GM19397 (cell line): ENCODE data around the gene TPD52L1.
"Not testable (repeated sequence)": the region's sequence is repeated elsewhere in the genome, so short reads cannot be mapped to it uniquely, and the experiment has no call there.

Source experiments
- ATAC-seq: cut with Tn5 transposase; IDR thresholded peaks from one replicate; pipeline ENCODE4 v1.9.1; 2021; ENCODE audit warnings: mild to moderate bottlenecking, moderate library complexity; ENCODE audit not compliant: unreplicated experiment

Gene TPD52L1, protein sequence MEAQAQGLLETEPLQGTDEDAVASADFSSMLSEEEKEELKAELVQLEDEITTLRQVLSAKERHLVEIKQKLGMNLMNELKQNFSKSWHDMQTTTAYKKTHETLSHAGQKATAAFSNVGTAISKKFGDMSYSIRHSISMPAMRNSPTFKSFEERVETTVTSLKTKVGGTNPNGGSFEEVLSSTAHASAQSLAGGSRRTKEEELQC

DNA sequence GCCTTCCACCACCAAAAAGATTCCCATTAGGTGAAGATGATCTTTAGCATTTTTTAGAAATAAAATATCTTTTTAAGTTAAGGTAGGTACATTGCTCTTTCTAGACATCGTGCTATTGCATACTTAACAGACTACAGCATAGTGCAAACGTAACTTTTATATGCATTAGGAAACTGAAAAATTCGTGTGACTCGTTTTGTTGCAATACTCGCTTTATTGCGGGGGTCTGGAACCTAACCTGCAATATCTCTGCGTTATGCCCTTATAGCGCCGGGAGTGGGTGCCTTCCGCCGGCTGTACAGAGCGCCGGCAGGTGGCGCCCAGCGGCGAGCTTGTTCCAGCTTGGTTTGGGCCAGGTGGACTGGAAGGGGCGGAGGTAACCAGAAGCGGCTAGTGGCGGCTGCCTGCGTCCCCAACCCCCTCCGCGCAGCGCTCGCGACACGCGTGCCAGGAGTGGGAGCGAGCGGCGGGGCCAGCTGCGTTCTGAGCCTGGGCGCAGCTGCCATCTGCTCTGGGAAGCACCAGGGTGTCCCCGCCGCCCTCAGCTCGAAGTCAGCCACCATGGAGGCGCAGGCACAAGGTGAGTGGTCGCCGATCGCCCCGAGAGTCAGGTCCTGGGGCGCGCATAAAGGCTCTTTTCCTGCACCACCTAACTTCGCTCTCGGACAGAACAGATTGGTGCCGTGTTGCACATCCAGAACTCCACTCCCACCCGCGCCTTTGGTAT, at the start of gene TPD52L1:
Gene TPD52L1 (plus strand): TSS at position 383 of the 727 bp plus-strand sequence. CDS start 179 bp downstream, at position 562.
- peak; percentile 97 for ATAC-seq

DNA sequence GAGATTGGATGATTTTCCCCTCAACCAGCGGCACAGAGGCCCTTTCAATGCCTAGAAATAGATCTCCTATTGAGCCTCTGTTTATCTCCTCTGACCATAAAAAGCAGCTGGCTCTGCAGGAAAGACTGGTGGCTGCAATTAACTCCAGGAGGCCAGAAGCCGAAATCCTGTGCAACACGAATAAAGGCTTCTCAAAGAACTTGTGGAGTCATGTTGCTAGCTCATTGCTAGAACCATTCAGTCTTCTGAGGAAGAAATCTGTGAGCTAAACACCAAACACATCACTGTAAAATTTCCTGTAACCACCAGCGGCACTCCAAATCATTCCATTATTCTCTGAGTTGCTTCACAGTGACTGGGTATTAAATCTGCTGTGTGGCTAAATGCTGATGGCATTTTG, 49.1 kb upstream of the TPD52L1 start:
- ATAC-seq: no peak

DNA sequence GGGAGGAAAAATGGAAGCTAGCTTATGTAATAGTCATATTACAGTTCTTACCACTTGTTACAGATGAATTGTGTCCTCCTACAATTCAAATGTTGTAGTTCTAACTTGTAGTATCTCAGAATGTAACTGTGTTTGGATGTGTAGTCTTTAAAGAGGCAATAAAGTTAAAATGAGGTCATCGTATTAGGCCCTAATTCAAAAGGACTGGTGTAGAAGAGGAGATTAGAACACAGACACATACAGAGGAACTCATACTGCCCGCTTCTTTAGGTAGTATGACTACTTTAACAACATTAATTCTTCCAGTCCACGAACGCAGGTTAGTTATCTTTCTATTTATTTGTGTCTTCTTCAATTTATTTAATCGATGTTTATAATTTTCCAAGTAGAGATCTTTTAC, 46.5 kb upstream of the TPD52L1 start:
- no peak for ATAC-seq

DNA sequence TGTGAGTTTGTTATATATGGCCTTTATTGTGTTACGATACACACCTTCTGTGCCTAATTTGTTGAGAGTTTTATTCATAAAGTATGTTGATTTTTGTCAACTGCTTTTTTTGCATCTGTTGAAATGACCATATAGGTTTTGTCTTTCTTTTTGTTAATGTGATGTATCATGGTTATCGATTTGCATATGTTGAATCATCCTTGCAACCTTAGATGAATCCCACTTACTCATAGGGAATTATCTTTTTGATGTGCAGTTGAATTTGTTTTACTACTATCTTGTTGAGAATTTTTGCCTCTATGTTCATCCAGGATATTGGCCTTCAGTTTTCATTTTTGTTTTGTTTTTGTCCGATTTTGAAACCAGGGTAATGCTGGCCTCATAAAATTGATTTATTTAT, 45.7 kb upstream of the TPD52L1 start:
- ATAC-seq: no peak

DNA sequence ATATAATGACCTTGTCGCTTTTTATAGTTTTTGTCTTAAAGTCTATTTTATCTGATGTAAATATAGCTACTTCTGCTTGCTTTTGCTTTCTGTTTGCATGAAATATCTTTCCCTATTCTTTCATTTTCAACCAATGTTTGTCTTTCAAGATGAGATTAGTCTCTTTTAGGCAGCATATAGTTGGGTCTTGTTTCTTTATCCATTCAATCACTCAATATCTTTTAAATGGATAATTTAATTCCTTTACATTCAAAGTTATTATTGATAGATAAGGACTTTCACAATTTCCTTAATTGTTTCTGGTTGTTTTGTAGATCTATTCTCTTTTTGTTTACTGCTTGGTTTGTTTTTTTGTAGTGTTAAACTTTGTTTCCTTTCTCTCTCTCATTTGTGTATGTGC, 43.5 kb upstream of the TPD52L1 start:
- no peak for ATAC-seq

DNA sequence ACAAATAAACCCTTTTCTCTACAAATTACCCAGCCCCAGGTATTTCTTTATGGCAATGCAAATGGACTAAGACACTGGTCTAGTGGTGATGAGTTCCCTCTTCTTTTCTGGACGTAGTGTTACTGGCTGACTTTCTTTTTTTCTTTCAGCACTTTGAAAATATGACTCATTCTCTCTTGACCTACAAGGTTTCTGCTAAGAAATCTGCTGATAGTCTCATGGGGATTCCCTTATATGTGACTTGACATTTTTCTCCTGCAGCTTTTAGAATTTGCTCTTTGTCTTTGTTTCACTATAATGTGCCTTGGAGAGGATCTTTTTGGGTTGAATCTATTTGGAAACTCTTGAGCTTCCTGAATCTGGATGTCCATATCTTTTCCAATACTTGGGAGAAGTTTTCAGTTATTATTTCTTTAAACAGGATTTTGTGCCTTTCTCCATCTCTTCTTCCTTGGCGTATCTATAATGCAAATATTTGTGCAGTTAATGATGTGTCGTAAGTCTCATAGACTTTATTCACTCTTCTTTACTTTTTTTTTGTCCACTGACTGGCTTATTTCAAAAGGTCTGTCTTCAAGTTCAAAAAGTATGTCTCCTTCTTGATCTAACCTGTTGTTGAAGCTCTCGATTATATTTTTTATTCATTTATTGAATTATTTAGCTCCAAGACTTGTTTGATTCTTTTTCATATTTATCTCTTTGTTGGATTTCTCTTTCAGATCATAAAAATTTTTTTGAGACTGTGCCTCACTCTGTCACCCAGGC, 42.2 kb upstream of the TPD52L1 start:
- no peak for ATAC-seq

DNA sequence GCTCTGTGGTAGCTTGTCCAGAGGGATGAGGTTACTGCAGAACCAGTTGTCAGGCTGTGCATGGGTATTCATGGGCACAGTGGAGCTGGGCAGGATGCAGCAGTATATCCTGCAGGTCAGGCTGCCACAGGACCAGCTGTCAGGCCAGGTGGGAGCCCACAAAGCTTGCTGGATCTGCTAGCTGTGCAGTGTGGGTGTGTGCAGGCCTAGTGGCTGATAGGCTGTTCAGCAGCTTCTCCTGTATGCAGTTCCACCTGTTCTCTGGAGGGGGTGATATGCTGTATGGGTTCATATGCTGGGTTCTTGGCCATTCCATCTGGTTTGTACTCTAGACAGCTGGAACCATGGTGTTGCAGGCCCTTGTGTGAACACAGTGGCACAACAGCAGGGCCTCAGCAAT, 40.6 kb upstream of the TPD52L1 start:
- no peak for ATAC-seq

DNA sequence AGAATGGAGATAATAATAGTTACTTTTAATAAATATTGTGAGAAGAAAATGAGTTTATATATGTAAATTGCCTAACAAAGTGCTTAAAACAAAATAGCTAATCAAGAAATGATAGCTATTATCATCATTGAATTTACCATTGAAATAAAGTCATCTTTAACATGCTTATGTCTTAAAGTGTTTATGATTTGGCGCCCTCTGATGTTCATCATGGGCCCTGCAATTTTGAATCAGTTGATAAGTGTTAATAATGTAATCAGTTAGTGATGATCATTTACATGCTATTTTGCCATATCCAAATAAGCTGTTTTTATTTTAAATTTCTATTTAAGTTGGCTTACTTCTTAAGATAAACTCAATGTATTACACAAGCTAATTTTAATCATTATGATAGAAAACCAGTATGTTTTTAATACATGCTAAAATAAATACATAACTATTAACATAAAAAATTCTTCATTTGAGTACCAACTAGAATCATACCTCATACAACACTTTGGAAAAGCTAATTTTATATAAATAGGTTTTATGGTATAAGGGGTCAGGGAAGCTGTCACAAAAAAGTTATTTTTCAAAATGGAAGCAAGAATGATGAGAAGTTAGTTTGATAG, 39.2 kb upstream of the TPD52L1 start:
- ATAC-seq: no peak

DNA sequence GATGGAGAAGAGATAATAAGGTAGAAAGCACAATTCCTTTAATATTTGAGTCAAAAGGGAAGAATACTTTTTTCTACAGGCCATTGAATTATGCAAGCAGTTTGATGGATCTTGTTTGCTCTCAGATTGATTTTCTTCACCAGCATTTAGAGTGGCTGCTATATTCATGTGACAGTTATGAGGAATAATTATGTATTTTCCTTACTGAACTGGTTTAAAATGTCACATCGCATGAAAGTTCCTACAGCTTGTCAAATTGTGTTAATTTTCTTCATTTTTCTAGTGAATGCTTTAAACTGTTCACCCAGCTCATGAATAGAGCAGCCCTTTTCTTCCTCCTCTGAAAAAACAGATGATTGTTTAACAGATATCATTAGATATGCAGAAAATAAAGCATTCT, 37.4 kb upstream of the TPD52L1 start:
- no peak for ATAC-seq

DNA sequence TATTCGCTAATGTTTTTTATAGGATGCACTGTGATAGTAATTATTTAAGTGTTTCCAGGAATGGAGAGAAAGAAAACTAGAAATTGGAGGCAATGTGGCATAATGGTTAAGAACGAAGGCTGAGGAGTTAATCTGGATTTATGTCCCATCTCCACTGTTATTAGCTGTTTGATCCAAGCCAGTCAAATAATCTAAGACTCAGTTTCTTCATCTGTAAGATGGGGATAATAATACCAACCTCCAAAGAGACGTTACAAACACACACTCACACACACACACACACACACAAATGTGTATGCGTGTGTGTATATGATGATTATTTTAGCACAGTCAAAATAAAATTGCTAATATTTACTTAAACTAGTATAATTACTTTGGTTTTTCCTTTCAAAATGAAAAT, 36.9 kb upstream of the TPD52L1 start:
- no peak for ATAC-seq

DNA sequence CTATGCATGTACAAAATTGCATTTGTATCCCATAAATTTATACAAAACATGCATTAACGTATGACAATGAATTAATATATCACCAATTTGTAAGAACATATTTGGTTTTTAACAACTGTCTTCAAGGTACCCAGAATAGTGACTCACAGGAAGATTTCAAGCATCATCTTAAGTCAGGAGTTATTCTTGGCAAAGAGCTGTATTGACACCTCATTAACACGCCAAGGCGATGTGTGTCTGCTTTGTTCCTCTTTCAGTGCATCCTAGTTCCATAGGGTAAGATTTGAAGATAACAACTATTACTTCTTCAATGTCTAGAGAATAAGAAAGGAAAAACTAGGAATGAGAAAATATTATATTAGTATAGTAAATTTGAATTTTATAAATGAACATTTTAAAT, 35.8 kb upstream of the TPD52L1 start:
- ATAC-seq: no peak

DNA sequence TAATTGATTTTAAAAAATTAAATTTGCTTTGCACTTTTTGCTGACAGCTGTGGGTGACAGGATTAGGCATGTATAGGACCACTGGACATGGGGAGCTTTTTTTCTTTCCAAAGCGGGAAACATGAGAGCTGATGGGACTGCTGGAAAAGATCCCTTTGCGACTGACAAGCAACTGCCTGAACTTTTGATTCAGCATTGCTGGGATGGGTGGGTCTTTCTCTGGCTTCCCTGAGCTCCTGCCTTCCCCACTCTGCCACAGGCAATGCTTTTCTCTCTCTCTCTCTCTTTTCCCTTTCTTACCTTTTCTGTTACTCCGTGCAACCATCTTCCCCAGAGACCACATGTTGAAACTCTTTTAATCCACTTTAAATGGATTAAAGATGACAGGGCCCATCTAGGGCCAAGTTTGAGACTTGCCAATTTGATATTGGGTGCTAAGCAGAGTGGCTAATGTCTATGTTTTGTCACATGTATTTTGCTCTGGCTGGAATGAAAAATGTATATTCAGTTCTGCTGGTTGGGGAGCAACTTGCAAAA, 33.5 kb upstream of the TPD52L1 start:
- ATAC-seq: no peak

DNA sequence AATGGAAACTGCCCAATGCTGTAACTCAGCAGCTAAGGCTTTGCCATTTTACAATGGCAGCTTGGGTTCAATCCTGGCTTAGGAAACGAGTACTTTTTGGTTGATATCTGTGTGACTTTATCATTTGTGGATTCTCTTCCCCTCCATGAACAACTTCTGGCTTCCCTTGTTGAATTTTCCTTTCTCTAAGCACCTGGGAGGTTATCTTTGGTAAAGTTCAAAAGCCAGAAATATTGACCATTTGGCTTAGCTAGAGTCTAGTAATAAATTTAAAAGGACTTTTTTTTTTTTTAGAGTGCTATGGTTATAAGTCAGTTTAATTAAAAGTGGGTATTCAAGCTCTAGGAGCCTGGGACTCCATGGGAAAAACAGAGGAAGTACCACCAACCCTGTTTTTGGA, 31.7 kb upstream of the TPD52L1 start:
- no peak for ATAC-seq

DNA sequence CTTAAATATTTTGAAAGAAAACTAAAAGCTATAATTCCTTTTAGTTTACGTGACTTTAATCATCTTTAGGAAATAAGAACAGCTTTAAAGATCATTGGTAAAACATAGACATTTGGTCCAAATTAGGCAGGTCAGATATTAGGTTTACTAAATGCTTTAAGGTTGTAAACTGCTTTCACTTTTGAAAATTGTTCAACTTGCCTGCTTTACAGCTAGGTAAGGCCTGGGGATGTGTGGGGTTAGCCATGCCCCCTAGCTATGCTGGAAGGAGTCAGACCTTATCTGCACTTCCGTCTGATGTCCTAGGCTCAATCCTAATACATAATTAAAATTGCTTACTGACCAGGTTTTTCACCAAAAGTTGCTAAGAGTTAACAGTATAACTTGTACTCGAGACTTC, 30.5 kb upstream of the TPD52L1 start:
- no peak for ATAC-seq

DNA sequence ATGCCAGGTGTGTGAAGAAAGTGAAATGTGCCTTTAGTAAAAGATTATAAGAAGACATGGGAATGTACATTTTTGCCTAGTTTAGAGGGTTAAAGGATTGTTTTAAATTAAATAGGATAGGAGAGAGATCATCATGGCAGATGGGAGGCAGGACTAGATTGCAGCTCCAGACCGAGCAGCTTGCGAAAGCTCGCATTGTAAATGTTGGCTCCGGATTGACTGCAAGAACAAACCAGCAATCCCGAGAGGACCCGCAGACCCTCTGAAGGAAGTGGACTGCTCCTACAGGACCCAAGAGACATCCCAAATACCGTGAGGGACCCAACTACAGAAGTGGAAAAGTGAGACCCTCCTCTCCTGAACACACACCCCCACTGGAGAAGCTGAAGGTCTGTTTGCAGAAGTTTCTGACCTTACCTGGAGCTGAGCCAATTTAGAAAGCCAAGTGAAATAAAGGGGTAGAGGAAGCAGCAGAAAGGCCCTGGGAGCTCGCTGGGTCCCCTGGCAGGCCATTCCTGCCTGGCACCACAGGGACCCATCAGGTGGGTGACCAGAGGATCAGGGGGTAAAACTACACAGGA, 30.0 kb upstream of the TPD52L1 start:
- ATAC-seq: no peak

DNA sequence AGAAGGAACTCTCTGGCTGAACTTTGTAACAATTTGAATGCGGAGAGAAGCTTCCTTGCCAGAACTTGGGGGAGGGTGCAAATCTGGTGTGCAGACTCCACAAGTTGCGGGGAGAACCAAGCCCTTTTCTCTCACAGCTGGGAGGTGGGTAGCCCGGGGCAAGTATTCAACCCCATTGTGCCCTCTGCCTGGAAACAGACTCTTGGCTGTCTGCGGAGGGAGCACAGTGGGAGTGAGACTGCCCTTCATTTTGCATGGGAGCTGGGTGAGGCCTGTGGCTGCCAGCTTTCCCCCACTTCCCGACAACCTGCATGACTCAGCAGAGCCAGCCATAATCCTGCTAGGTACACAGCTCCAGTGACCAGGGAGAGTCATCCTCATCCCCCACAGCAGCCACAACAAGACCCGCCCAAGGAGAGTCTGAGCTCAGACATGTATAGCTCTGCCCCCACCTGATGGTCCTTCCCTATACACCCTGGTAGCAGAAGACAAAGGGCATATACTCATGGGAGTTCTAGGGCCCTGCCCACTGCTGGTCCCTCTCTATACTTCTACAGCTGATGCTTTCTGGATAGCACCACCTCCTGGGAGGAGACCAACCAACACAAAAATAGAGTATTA, 29.4 kb upstream of the TPD52L1 start:
- ATAC-seq: no peak

DNA sequence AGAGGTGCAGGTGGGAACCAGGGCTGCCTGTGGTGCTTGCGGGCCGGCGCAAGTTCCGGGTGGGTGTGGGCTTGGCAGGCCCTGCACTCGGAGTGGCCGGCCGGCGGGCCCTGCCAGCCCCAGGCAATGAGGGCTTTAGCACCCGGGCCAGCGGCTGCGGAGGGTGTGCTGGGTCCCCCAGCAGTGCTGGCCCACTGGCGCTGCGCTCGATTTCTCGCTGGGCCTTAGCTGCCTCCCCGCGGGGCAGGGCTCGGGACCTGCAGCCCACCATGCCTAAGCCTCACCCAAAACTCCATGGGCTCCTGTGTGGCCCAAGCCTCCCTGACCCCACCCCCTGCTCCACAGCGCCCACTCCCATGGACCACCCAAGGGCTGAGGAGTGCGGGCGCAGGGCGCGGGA, 27.7 kb upstream of the TPD52L1 start:
- ATAC-seq: not testable (repeated sequence)

DNA sequence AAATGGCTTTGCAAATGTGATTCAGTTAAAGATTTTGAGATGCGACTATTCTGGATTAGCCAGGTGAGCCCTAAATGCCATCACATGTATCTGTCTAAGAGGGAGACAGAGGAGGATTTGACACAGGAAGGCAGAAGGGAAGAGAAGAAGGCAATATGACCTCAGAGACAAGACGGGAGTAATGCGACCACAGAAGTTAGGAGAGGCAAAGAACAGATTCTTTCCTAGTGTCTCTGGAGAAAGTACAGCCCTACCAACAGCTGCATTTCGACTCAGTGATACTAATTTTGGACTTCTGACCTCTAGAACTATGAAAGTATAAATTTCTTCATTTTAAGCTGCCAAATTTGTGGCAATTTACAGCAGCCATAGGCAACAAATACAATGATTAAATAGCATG, 24.2 kb upstream of the TPD52L1 start:
- ATAC-seq: no peak

DNA sequence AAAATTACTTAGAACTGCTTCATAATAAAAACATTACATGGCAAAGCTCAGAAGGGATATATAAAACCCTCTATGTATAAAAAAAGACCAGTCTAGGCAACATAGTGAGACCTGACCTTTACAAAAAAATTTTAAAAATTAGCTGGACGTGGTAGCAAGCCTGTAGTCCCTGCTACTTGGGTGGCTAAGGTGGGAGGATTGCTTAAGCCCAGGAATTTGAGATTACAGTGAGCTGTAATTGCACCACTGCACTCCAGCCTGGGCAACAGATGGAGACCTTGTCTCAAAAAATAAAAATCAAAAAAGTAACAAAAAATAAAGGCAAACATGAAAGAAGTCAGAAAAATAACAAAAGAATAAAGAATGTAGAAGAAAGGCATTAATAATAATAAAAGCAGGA, 21.5 kb upstream of the TPD52L1 start:
- no peak for ATAC-seq

DNA sequence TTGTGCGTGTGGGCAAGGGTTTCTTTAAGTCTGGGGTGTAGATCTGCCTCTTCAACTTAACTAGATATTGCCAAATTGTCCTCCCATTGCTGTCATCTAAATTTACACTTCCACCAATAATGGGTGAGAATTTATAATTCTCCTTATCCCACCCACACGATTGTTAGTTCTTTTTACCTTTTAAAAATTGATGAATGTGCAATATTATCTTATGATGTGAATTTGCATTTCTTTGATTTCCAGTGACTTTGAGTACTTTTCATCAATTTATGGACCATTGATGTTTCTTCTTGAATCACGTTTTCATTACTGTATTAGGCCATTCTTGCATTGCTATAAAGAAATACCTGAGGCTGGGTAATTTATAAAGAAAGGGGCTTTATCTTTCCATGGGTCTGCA, 17.2 kb upstream of the TPD52L1 start:
- ATAC-seq: no peak

DNA sequence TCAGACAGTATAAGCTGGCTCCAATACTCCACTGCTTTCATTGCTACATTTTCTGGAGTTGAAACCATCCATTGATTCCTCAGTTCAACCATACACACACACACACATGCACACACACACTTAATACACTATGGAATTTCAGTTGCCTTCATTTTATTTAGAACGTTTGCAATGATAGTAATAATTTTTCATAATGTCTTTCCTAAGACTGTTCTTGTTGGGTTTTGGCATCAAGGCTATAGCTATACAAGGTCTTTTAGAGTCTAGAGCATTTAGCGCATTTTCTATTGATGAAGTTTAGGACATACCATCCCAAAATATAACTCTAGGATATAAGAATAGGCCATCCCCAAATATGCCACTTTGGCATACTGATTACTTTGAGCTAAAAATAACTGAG, 15.5 kb upstream of the TPD52L1 start:
- ATAC-seq: no peak
